Hepatocyte (in vitro differentiated cells): ENCODE measurements around the gene ZNF212. TPM values are rescaled to one million over a fixed set of nuclear protein-coding genes. Genes with fewer than 3 reads are reported as not detected.

Experiments
- DNase-seq: peaks from one replicate; pipeline ENCODE4 v3.0.0-alpha.2; 2016; ENCODE audit warnings: low spot score
- H2AFZ ChIP-seq: fragments of 200-600 bp; sonication (generic); 2 replicates; pipeline ENCODE4 v1.6.0; 2016; ENCODE audit warnings: antibody characterized with exemption, mild to moderate bottlenecking
- H3K27ac ChIP-seq: fragments of 200-600 bp; sonication (generic); 2 replicates; pipeline ENCODE4 v1.5.1; 2016; ENCODE audit warnings: mild to moderate bottlenecking
- H3K27me3 ChIP-seq: fragments of 200-600 bp; sonication (generic); 2 replicates; pipeline ENCODE4 v1.6.1; 2016
- H3K36me3 ChIP-seq: fragments of 200-600 bp; sonication (generic); replicated peaks from 2 replicates; pipeline ENCODE4 v1.5.1; 2016; ENCODE audit warnings: low read depth; ENCODE audit not compliant: insufficient read depth
- H3K4me1 ChIP-seq: fragments of 200-600 bp; sonication (generic); 2 replicates; pipeline ENCODE4 v1.5.1; 2016; ENCODE audit warnings: mild to moderate bottlenecking, moderate library complexity; ENCODE audit not compliant: insufficient read depth
- H3K4me2 ChIP-seq: fragments of 200-600 bp; sonication (generic); 2 replicates; pipeline ENCODE4 v1.6.0; 2016
- H3K4me3 ChIP-seq: fragments of 200-600 bp; sonication (generic); 2 replicates; pipeline ENCODE4 v1.5.1; 2016; ENCODE audit warnings: mild to moderate bottlenecking
- H3K79me2 ChIP-seq: fragments of 200-600 bp; sonication (generic); 2 replicates; pipeline ENCODE4 v1.6.0; 2017; ENCODE audit warnings: mild to moderate bottlenecking
- H3K9me2 ChIP-seq: fragments of 200-600 bp; sonication (generic); replicated peaks from 2 replicates; pipeline ENCODE4 v1.6.0; 2017; ENCODE audit warnings: mild to moderate bottlenecking; ENCODE audit not compliant: insufficient read depth
- H3K9me3 ChIP-seq: fragments of 200-600 bp; sonication (generic); 2 replicates; pipeline ENCODE4 v1.5.1; 2016; ENCODE audit warnings: low read depth, mild to moderate bottlenecking
- H4K20me1 ChIP-seq: fragments of 200-600 bp; sonication (generic); 2 replicates; pipeline ENCODE4 v1.6.0; 2016; ENCODE audit warnings: mild to moderate bottlenecking; ENCODE audit not compliant: insufficient read depth, poor library complexity, severe bottlenecking
- EZH2 ChIP-seq: fragments of 200-600 bp; sonication (generic); IDR thresholded peaks from 2 replicates; pipeline ENCODE4 v1.6.1; 2016; ENCODE audit warnings: antibody characterized with exemption, mild to moderate bottlenecking, borderline replicate concordance
- EZH2phosphoT487 ChIP-seq: fragments of 200-600 bp; sonication (generic); IDR thresholded peaks from one replicate; pipeline ENCODE4 v1.6.1; 2018; ENCODE audit warnings: antibody characterized with exemption, mild to moderate bottlenecking, low read depth, moderate library complexity; ENCODE audit not compliant: unreplicated experiment, severe bottlenecking
- WGBS: methylation state at CpG from one replicate; pipeline ENCODE4 v1.1.6; 2016; ENCODE audit warnings: low lambda C conversion rate; ENCODE audit errors: missing lambda C conversion rate; 5-methylcytosine and 5-hydroxymethylcytosine counted together
- polyA plus RNA-seq: library from polyadenylated mRNA; unstranded; fragments of >200 nt; fragmentation: Nextera tagmentation; extraction: Ambion mirVana; gene quantifications from 2 replicates; pipeline ENCODE4 v1.2.1, GENCODE V29; 2016
- total RNA-seq: library from RNA; depleted of rRNA; stranded (reverse); fragments of >200 nt; gene quantifications from 2 replicates; pipeline ENCODE4 v1.2.3, GENCODE V29; 2014
- TF ChIP-seq, protein P1 (sequence below): fragments of 200-600 bp; sonication (generic); IDR thresholded peaks from 2 replicates; pipeline ENCODE4 v1.5.1; 2016; ENCODE audit warnings: antibody characterized with exemption, mild to moderate bottlenecking; ENCODE audit not compliant: poor library complexity

ZNF212 gene
- total and polyA plus RNA-seq, 2 experiments from 2014 or later, result 4.6 to 9.9 TPM

DNA sequence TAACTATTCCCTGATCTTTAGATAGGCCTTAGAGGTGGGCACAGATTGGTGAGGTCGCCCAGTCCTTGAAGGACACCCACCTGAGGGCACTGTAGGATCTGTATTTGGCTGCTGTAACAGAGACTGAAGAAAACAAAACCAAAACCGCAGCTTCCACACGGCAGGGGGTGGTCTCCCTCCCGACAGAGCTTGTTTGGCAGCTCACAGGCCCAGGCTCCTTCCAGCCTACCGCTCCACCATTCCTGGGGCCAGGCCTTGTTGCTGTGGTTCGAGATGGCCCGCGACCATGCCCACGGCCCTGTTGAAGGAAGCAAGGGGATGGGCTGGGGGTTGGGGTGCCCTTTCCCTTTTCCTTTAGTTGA is 53.0 kb downstream of the ZNF212 start:
- Histone ChIP-seq H3K27ac (no peak overlapping the region), H3K9me3 (no peaks in the 10 kb centered on the region), H3K36me3 (no peaks in the 10 kb centered on the region), H3K27me3 (no peaks in the 10 kb centered on the region), H3K79me2 (no peaks in the 10 kb centered on the region), H3K4me2 (no peak overlapping the region), H4K20me1 (no peaks in the 10 kb centered on the region), H3K4me1 (no peaks in the 10 kb centered on the region), H2AFZ (no peak overlapping the region), H3K4me3 (no peak overlapping the region), H3K9me2 (no peaks in the 10 kb centered on the region)
- DNase-seq, result no peak
- TF ChIP-seq EZH2phosphoT487, result no peak
- TF ChIP-seq, protein P1, sequence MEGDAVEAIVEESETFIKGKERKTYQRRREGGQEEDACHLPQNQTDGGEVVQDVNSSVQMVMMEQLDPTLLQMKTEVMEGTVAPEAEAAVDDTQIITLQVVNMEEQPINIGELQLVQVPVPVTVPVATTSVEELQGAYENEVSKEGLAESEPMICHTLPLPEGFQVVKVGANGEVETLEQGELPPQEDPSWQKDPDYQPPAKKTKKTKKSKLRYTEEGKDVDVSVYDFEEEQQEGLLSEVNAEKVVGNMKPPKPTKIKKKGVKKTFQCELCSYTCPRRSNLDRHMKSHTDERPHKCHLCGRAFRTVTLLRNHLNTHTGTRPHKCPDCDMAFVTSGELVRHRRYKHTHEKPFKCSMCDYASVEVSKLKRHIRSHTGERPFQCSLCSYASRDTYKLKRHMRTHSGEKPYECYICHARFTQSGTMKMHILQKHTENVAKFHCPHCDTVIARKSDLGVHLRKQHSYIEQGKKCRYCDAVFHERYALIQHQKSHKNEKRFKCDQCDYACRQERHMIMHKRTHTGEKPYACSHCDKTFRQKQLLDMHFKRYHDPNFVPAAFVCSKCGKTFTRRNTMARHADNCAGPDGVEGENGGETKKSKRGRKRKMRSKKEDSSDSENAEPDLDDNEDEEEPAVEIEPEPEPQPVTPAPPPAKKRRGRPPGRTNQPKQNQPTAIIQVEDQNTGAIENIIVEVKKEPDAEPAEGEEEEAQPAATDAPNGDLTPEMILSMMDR, result no peak
- TF ChIP-seq EZH2, result no peak
- 79% methylated on average over 9 of the region's 9 CpGs for WGBS

DNA sequence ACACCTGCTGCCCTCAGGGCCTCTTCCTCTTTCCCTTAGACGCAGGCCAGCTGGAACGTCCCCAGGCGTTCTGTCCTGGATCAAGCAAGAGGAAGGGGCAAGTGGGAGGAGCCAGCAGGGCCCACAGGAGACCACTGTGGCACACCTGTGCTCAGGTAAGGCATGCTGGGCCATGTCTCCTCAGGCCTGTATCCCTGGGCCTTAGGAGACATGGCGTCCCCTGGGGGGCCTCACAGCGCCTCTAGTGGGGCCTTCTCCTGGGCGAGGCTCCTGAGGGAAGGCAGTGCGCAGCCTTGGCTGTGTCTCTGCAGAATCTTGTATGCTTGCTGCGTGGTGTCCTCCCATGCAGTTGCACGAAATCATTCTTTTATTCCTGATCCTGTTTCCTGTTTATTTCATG is 53.9 kb downstream of the ZNF212 start:
- H3K27me3 ChIP-seq, result no peaks in the 10 kb centered on the region
- no peak for DNase-seq
- no peaks in the 10 kb centered on the region for H4K20me1 ChIP-seq
- no peak overlapping the region for H2AFZ ChIP-seq
- H3K9me3 ChIP-seq, result no peaks in the 10 kb centered on the region
- H3K4me3 ChIP-seq, result no peak overlapping the region
- WGBS, result 89% methylated on average over 9 of the region's 9 CpGs
- H3K4me2 ChIP-seq, result no peak overlapping the region
- H3K36me3 ChIP-seq, result no peaks in the 10 kb centered on the region
- TF ChIP-seq, protein P1, result no peak
- TF ChIP-seq EZH2phosphoT487 (no peak), EZH2 (no peak)
- H3K27ac ChIP-seq, result no peak overlapping the region
- no peaks in the 10 kb centered on the region for H3K4me1 ChIP-seq
- no peaks in the 10 kb centered on the region for H3K9me2 ChIP-seq
- no peaks in the 10 kb centered on the region for H3K79me2 ChIP-seq

GRCh38 chr7:149293946-149294633 is 54.6 kb downstream of the ZNF212 start:
- Histone ChIP-seq H3K36me3 (no peaks in the 10 kb centered on the region), H3K4me3 (no peak overlapping the region), H3K4me2 (no peak overlapping the region), H3K9me3 (no peaks in the 10 kb centered on the region), H3K27me3 (no peaks in the 10 kb centered on the region), H2AFZ (no peak overlapping the region), H4K20me1 (no peaks in the 10 kb centered on the region), H3K9me2 (no peaks in the 10 kb centered on the region), H3K79me2 (no peaks in the 10 kb centered on the region), H3K4me1 (no peaks in the 10 kb centered on the region), H3K27ac (no peak overlapping the region)
- 96% methylated on average over 15 of the region's 15 CpGs for WGBS
- TF ChIP-seq EZH2phosphoT487 (no peak), EZH2 (no peak)
- TF ChIP-seq, protein P1, result no peak
- no peak for DNase-seq
